AG04450 (cell line): ENCODE results near the gene CADPS2. TPM values are rescaled to one million over a fixed set of nuclear protein-coding genes. Genes with fewer than 3 reads are reported as not detected.
"Not testable (repeated sequence)": the region's sequence is repeated elsewhere in the genome, so short reads cannot be mapped to it uniquely, and the experiment has no call there.

Experiments
- CTCF ChIA-PET: fragments of 300-600, 350-600 bp; formaldehyde crosslinking; extraction: SDS; loops from one replicate; lab custom pipeline; 2022; ENCODE audit warnings: antibody characterized with exemption, inconsistent platforms; lab: Charles Lee
- POLR2A ChIA-PET: fragments of 350-600 bp; formaldehyde crosslinking; extraction: SDS; loops from one replicate; lab custom pipeline; 2021; ENCODE audit warnings: antibody characterized with exemption, inconsistent platforms; lab: Yijun Ruan, JAX
- DNase-seq: peaks from one replicate; pipeline ENCODE4 v3.0.0-alpha.2; 2011; ENCODE audit warnings: low read depth, low spot score
- H3K27ac ChIP-seq: one replicate; pipeline ENCODE4 v1.5.1; 2012; ENCODE audit warnings: low read depth, low read length, control low read depth
- H3K27me3 ChIP-seq: one replicate; pipeline ENCODE4 v1.6.0; 2012; ENCODE audit warnings: low read length; ENCODE audit not compliant: control insufficient read depth, insufficient read depth
- H3K4me3 ChIP-seq: 2 replicates; pipeline ENCODE4 v1.5.1; 2011; ENCODE audit warnings: mild to moderate bottlenecking, low read depth, low read length, control low read depth
- H3K9me3 ChIP-seq: 2 replicates; pipeline ENCODE4 v1.5.1; 2012; ENCODE audit warnings: low read length; ENCODE audit not compliant: control insufficient read depth, insufficient read depth
- CTCF ChIP-seq: IDR thresholded peaks from 2 replicates; pipeline ENCODE4 v1.5.1; 2011; ENCODE audit warnings: low read depth, low read length, control low read depth, inconsistent platforms
- polyA plus RNA-seq: library from polyadenylated mRNA; depleted of rRNA; stranded (reverse); fragments of >200 nt; gene quantifications from 2 replicates; pipeline ENCODE4 v1.2.3, GENCODE V29; 2011

Gene CADPS2
- polyA plus RNA-seq, 1 experiment, result 0.41 TPM

GRCh38 chr7:122637784-122638183 is 248.5 kb downstream of the CADPS2 start:
- CTCF ChIA-PET, result no interaction called here
- DNase-seq, result no peak
- Histone ChIP-seq H3K4me3 (no peak overlapping the region), H3K9me3 (peaks cover 14% of the 10 kb centered on the region), H3K27ac (no peak overlapping the region), H3K27me3 (no peaks in the 10 kb centered on the region)
- POLR2A ChIA-PET, result no interaction called here
- TF ChIP-seq CTCF, result no peak

DNA sequence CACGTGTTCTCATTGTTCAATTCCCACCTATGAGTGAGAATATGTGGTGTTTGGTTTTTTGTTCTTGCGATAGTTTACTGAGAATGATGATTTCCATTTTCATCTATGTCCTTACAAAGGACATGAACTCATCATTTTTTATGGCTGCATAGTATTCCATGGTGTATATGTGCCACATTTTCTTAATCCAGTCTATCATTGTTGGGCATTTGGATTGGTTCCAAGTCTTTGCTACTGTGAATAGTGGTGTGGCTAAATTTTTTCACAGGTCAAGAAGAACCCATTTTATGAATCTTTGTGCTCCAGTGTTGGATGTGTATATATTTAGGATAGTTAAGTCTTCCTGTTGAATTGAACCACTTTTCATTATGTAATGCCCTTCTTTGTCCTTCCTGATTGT is 250.8 kb downstream of the CADPS2 start:
- H3K27me3 ChIP-seq, H3K27ac ChIP-seq, DNase-seq, POLR2A ChIA-PET, CTCF ChIA-PET, H3K4me3 ChIP-seq: not testable (repeated sequence)
- H3K9me3 ChIP-seq, result peaks cover 11% of the 10 kb centered on the region

GRCh38 chr7:122633472-122633871 is 252.8 kb downstream of the CADPS2 start:
- H3K4me3 ChIP-seq, result no peak overlapping the region
- CTCF ChIA-PET, result no interaction called here
- H3K27ac ChIP-seq, result no peak overlapping the region
- H3K27me3 ChIP-seq, result no peaks in the 10 kb centered on the region
- no peak for DNase-seq
- no peak for TF ChIP-seq CTCF
- POLR2A ChIA-PET, result no interaction called here
- H3K9me3 ChIP-seq, result peaks cover 7% of the 10 kb centered on the region

- POLR2A ChIA-PET, result no interaction called here
- DNase-seq, result no peak
- no peaks in the 10 kb centered on the region for H3K27me3 ChIP-seq
- TF ChIP-seq CTCF, result no peak
- no peak overlapping the region for H3K4me3 ChIP-seq
- H3K27ac ChIP-seq, result no peak overlapping the region
- no peaks in the 10 kb centered on the region for H3K9me3 ChIP-seq
- CTCF ChIA-PET, result no interaction called here
These were observed 254.0 kb downstream of the CADPS2 start for GRCh38 chr7:122632238-122632637.

- Histone ChIP-seq H3K9me3 (peaks cover 2% of the 10 kb centered on the region; the same call in 1 of the 2 replicates), H3K4me3 (no peak overlapping the region), H3K27me3 (no peaks in the 10 kb centered on the region), H3K27ac (no peak overlapping the region)
- CTCF ChIA-PET, result no interaction called here
- no peak for DNase-seq
- TF ChIP-seq CTCF, result no peak
- POLR2A ChIA-PET, result no interaction called here
These were observed 256.8 kb downstream of the CADPS2 start for GRCh38 chr7:122629412-122629953.
